SK-N-SH (cell line): Measurements from ENCODE around the gene SLC30A3.

ENCODE experiments used
- EZH2phosphoT487 ChIP-seq: fragments of 200-600 bp; sonication (generic); IDR thresholded peaks from 2 replicates; pipeline ENCODE4 v1.6.1; 2017; ENCODE audit warnings: low read depth, mixed run types, mild to moderate bottlenecking, antibody characterized with exemption, moderate library complexity, borderline replicate concordance
- JUND ChIP-seq: IDR thresholded peaks from 2 replicates; pipeline ENCODE4 v1.4.0; 2012
- POLR2AphosphoS5 ChIP-seq: IDR thresholded peaks from 2 replicates; pipeline ENCODE4 v1.6.1; 2012; ENCODE audit warnings: low read depth, low read length
- RAD21 ChIP-seq: IDR thresholded peaks from 2 replicates; pipeline ENCODE4 v1.6.1; 2012; ENCODE audit warnings: mild to moderate bottlenecking, low read length
- RFX5 ChIP-seq: IDR thresholded peaks from 2 replicates; pipeline ENCODE4 v1.6.1; 2012; ENCODE audit warnings: mild to moderate bottlenecking, improper control_type of control experiment, low read length
- TF ChIP-seq, protein P1 (sequence below): fragments of 200-600 bp; sonication (generic); IDR thresholded peaks from 2 replicates; pipeline ENCODE4 v1.6.1; 2017; ENCODE audit warnings: antibody characterized with exemption, mild to moderate bottlenecking, moderate library complexity
- TF ChIP-seq, protein P2 (sequence below): fragments of 150-350 bp; IDR thresholded peaks from 2 replicates; pipeline ENCODE4 v1.6.1; 2017; ENCODE audit warnings: antibody characterized with exemption, low read length, low read depth, borderline replicate concordance

DNA sequence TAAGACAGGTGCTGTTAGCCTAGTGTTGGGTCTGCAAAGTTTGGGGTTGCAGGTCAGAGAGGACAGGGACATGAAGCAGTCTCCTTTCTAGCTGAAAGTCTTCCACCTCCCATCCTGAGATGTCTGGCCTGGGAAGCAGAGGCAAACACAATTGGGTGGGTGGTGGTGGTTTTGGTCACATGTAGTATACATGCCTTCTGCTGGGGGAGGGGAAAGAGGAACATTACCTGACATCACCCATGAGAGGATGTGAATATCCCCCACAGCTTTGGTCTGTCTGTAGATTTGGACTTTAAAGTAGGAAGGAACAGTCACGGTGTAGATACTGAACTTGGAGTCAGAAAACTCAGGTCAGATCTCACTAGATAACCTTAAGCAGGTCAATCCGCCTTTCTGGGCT is 7.8 kb upstream of the SLC30A3 start:
- no peak for TF ChIP-seq POLR2AphosphoS5
- TF ChIP-seq, protein P1, sequence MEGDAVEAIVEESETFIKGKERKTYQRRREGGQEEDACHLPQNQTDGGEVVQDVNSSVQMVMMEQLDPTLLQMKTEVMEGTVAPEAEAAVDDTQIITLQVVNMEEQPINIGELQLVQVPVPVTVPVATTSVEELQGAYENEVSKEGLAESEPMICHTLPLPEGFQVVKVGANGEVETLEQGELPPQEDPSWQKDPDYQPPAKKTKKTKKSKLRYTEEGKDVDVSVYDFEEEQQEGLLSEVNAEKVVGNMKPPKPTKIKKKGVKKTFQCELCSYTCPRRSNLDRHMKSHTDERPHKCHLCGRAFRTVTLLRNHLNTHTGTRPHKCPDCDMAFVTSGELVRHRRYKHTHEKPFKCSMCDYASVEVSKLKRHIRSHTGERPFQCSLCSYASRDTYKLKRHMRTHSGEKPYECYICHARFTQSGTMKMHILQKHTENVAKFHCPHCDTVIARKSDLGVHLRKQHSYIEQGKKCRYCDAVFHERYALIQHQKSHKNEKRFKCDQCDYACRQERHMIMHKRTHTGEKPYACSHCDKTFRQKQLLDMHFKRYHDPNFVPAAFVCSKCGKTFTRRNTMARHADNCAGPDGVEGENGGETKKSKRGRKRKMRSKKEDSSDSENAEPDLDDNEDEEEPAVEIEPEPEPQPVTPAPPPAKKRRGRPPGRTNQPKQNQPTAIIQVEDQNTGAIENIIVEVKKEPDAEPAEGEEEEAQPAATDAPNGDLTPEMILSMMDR = no peak
- no peak for TF ChIP-seq JUND
- TF ChIP-seq RAD21 = no peak
- TF ChIP-seq, protein P2, sequence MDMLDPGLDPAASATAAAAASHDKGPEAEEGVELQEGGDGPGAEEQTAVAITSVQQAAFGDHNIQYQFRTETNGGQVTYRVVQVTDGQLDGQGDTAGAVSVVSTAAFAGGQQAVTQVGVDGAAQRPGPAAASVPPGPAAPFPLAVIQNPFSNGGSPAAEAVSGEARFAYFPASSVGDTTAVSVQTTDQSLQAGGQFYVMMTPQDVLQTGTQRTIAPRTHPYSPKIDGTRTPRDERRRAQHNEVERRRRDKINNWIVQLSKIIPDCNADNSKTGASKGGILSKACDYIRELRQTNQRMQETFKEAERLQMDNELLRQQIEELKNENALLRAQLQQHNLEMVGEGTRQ = no peak
- no peak for TF ChIP-seq RFX5
- no peak for TF ChIP-seq EZH2phosphoT487
